DOHH2 (cell line): ENCODE data around the gene HOATZ.

ENCODE experiments used
- H3F3A ChIP-seq: fragments of 200-600 bp; sonication (generic), shearing (Covaris generic); 2 replicates; pipeline ENCODE4 v1.6.0; 2016; ENCODE audit warnings: antibody characterized with exemption, mild to moderate bottlenecking; ENCODE audit not compliant: control insufficient read depth, insufficient read depth
- H3K27ac ChIP-seq: fragments of 200-600 bp; sonication (generic); 2 replicates; pipeline ENCODE4 v1.5.1; 2014; ENCODE audit warnings: low read depth, mild to moderate bottlenecking, low read length, moderate library complexity
- H3K27me3 ChIP-seq: fragments of 200-600 bp; sonication (generic); 2 replicates; pipeline ENCODE4 v1.6.1; 2014; ENCODE audit warnings: mild to moderate bottlenecking, low read length, mixed read lengths; ENCODE audit not compliant: control insufficient read depth
- H3K36me3 ChIP-seq: fragments of 200-600 bp; sonication (generic); 2 replicates; pipeline ENCODE4 v1.6.1; 2014; ENCODE audit warnings: mild to moderate bottlenecking, low read length, moderate library complexity, mixed read lengths; ENCODE audit not compliant: control insufficient read depth
- H3K4me1 ChIP-seq: fragments of 200-600 bp; sonication (generic); 2 replicates; pipeline ENCODE4 v1.6.1; 2014; ENCODE audit warnings: mild to moderate bottlenecking, low read length, mixed read lengths; ENCODE audit not compliant: control insufficient read depth
- H3K4me2 ChIP-seq: fragments of 200-600 bp; sonication (generic); 2 replicates; pipeline ENCODE4 v1.6.0; 2014; ENCODE audit warnings: mild to moderate bottlenecking, low read length, moderate library complexity
- H3K4me3 ChIP-seq: fragments of 200-600 bp; sonication (generic); 2 replicates; pipeline ENCODE4 v1.5.1; 2014; ENCODE audit warnings: mild to moderate bottlenecking, low read length, mixed read lengths
- H3K79me2 ChIP-seq: fragments of 200-600 bp; sonication (generic); 2 replicates; pipeline ENCODE4 v1.6.1; 2014; ENCODE audit warnings: mild to moderate bottlenecking, low read length, mixed read lengths; ENCODE audit not compliant: control insufficient read depth
- H3K9me2 ChIP-seq: fragments of 200-600 bp; sonication (generic); replicated peaks from 2 replicates; pipeline ENCODE4 v1.6.1; 2014; ENCODE audit warnings: mild to moderate bottlenecking, low read length, mixed read lengths; ENCODE audit not compliant: control insufficient read depth
- H3K9me3 ChIP-seq: fragments of 200-600 bp; sonication (generic); 2 replicates; pipeline ENCODE4 v1.6.1; 2014; ENCODE audit warnings: antibody characterized with exemption, low read length, mixed read lengths; ENCODE audit not compliant: control insufficient read depth, insufficient read depth
- H4K20me1 ChIP-seq: fragments of 200-600 bp; sonication (generic); 2 replicates; pipeline ENCODE4 v1.6.0; 2014; ENCODE audit warnings: low read depth, mild to moderate bottlenecking, antibody characterized with exemption, low read length, moderate library complexity; ENCODE audit not compliant: control insufficient read depth, insufficient read depth
- EZH2phosphoT487 ChIP-seq: fragments of 200-600 bp; sonication (generic); IDR thresholded peaks from 2 replicates; pipeline ENCODE4 v1.6.1; 2017; ENCODE audit warnings: borderline replicate concordance, mild to moderate bottlenecking, antibody characterized with exemption, low read length, moderate library complexity, mixed read lengths
- TF ChIP-seq, protein P1 (sequence below): fragments of 200-600 bp; sonication (generic); IDR thresholded peaks from one replicate; pipeline ENCODE4 v1.5.1; 2014; ENCODE audit warnings: antibody characterized with exemption, mild to moderate bottlenecking, low read depth, low read length; ENCODE audit not compliant: poor library complexity, severe bottlenecking

Gene HOATZ

DNA sequence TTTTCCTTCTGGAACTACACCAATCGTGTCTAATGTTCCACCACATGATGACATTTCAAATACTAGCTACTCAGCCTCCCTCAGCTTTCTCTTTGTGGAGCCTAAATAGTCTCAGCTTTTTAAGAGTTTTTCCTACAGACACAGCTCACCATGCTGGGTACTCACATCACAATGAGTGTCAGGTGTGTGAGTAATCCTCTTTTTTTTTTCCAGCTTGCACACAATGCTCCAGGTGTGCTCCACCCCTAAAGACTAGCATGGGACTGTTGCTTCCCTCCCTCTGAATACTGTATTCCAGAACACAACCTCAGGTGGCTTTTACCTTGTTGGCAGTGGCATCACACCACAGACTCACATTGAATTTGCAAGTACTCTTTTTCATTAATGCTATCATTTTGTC lies 14.1 kb upstream of the HOATZ start:
- TF ChIP-seq EZH2phosphoT487, result no peak
- TF ChIP-seq, protein P1, sequence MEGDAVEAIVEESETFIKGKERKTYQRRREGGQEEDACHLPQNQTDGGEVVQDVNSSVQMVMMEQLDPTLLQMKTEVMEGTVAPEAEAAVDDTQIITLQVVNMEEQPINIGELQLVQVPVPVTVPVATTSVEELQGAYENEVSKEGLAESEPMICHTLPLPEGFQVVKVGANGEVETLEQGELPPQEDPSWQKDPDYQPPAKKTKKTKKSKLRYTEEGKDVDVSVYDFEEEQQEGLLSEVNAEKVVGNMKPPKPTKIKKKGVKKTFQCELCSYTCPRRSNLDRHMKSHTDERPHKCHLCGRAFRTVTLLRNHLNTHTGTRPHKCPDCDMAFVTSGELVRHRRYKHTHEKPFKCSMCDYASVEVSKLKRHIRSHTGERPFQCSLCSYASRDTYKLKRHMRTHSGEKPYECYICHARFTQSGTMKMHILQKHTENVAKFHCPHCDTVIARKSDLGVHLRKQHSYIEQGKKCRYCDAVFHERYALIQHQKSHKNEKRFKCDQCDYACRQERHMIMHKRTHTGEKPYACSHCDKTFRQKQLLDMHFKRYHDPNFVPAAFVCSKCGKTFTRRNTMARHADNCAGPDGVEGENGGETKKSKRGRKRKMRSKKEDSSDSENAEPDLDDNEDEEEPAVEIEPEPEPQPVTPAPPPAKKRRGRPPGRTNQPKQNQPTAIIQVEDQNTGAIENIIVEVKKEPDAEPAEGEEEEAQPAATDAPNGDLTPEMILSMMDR, result no peak

DNA sequence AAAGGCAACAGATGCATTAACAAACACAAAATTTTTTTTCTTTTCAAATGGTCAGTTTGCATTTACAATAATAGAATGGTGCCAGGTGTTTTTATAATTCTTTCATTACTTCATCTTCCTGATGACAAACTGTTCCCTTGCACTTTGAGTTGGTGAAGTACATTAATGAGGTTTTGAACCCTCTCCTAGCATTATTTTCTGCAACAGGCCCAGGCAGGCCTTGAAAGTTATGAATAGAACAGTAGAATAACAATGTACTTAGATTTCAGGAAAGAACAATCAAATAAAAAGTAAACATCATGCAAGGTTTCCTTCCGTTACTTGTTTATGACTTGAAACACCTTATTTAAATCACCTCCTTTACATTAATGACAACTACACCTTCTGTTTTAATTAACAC lies 12.0 kb upstream of the HOATZ start:
- Histone ChIP-seq H4K20me1 (no peaks in the 10 kb centered on the region), H3K79me2 (no peaks in the 10 kb centered on the region), H3K4me2 (no peak overlapping the region), H3K9me3 (no peaks in the 10 kb centered on the region), H3K36me3 (no peaks in the 10 kb centered on the region), H3K27ac (no peak overlapping the region), H3F3A (no peaks in the 10 kb centered on the region), H3K4me3 (no peak overlapping the region), H3K9me2 (no peaks in the 10 kb centered on the region), H3K4me1 (no peaks in the 10 kb centered on the region), H3K27me3 (peaks cover 28% of the 10 kb centered on the region)
- TF ChIP-seq, protein P1, result no peak
- TF ChIP-seq EZH2phosphoT487, result no peak

More for the DNA sequence above, 14.1 kb upstream of the HOATZ start:
- Histone ChIP-seq H3K9me2 (no peaks in the 10 kb centered on the region), H3K36me3 (no peaks in the 10 kb centered on the region), H3K4me1 (no peaks in the 10 kb centered on the region), H3K9me3 (no peaks in the 10 kb centered on the region), H3K79me2 (no peaks in the 10 kb centered on the region), H3K4me3 (no peak overlapping the region), H3K27me3 (peaks cover 30% of the 10 kb centered on the region), H3K4me2 (no peak overlapping the region), H3F3A (no peaks in the 10 kb centered on the region), H3K27ac (no peak overlapping the region), H4K20me1 (no peaks in the 10 kb centered on the region)

DNA sequence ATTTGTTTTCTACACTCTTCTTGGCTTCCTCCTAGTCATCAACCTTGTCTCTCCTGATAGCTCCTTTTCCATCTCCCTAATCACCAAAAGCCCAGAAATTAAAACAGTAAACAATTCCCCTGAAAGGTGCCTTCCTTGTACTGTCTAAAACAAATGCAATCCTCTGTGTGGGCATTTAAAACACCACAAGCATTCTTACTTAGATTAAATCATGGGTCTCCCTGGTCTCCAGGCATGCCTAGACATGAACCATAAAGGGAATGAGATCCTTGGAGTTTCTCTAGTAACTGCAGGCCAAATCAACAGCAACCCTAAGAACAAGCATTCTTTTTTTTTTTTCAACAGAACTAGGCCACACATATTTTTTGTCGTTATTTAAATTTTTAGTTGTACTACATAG lies 4.3 kb upstream of the HOATZ start:
- Histone ChIP-seq H3K27me3 (peaks cover 12% of the 10 kb centered on the region), H4K20me1 (no peaks in the 10 kb centered on the region), H3K4me2 (no peak overlapping the region), H3K27ac (no peak overlapping the region), H3K9me3 (no peaks in the 10 kb centered on the region), H3K4me1 (no peaks in the 10 kb centered on the region), H3F3A (no peaks in the 10 kb centered on the region), H3K36me3 (no peaks in the 10 kb centered on the region), H3K4me3 (no peak overlapping the region), H3K79me2 (no peaks in the 10 kb centered on the region), H3K9me2 (no peaks in the 10 kb centered on the region)
- TF ChIP-seq EZH2phosphoT487, result no peak
- TF ChIP-seq, protein P1, result no peak
